Endothelial cell of umbilical vein (primary cell): Measurements from ENCODE around the gene TSPAN14.

Source experiments
- CTCF ChIP-seq, 2 donors: IDR thresholded peaks; 1 replicate in 1 of 2; 2 replicates in 1 of 2; pipeline ENCODE4 v1.5.1; 2011; ENCODE audit warnings: low read length in 2 of 2, mild to moderate bottlenecking in 2 of 2, moderate library complexity in 2 of 2, control low read depth in 1 of 2, inconsistent platforms in 1 of 2, low read depth in 1 of 2; ENCODE audit not compliant: insufficient read depth in 1 of 2; ENCODE audit errors: extremely low read depth in 1 of 2
- MAX ChIP-seq: IDR thresholded peaks from 2 replicates; pipeline ENCODE4 v1.6.1; 2011; ENCODE audit not compliant: insufficient read depth, insufficient read length

- TF ChIP-seq CTCF (IDR thresholded peaks at IDR 0.05; ENCODE audit: extremely low read depth in 1 of 2, insufficient read depth in 1 of 2, low read depth in 1 of 2, low read length in 2 of 2) = no peak
- TF ChIP-seq MAX = no peak
Observed at GRCh38 chr10:80492848-80493521, 38.9 kb downstream of the TSPAN14 start.
